SW480 (cell line): ENCODE data around the gene MPST.
A peak's percentile ranks its signal among the peaks of the same experiment; 100 is the strongest.

Experiments used
- DNase-seq: peaks from one replicate; pipeline ENCODE4 v3.0.0-alpha.2; 2016; ENCODE audit warnings: low spot score

Gene MPST

DNA sequence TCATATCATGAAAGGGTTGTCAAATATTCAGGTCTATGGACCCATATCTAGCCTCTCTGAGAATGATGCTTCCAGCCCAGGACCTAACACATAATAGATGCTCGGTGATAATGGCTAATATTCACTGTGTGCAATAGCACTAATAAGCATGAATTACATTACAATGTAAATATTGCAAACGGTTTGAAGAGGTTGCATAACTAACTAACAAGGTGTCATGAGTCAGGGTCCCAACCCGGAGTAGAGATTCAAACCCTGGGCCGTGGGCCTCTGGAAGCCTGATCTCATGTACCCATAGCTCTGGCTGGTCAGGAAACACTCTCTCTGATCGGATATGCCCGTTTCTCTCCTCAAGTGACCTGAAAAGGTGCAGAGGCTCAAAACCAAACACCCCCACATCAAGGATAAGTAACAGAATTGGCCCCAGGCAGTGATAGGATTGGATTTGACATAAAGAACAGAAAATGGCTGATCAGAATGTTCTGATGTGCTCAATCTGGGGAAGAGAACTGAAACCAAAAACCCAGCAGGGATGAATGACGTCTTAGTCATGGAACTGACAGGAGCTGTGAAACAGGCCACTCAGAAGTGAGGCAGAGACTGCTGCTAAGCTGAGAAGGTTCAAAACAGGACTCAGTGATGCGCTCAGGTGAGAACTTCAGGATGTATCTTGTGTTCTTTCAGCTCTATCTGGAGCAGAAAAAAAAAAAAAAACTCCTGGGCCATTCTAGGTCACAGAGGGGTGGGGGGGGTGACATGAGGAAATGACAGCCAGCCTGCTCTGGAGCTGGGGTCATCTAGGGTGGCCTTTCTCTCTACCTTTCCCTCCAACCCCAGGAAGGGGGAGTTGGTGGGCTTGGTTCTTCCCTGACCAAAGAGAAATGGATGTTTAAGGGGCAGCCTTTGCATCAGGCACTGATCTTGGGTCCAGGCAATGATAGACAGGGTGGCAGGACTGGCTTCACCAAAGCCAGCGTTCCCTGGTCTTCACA, 25.4 kb downstream of the MPST start:
- DNase-seq = no peak

DNA sequence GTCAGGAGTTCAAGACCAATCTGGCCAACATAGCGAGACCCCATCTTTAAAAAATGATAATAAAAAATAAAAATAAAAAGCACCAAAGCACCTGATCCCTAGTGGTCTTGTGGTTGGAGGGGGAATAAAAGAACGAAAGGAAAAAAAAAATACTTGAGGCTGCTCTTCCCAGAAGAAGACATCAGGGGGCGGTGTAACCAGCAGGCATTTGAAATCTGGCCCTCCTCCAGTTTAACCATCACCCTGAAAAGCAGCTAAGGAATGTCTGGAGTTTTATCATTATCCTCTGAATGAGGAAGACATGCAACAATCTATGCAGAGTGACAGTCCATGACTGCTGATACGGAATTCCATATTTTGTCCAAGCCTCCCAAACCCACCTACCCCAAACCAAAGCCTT, 26.4 kb downstream of the MPST start:
- no peak for DNase-seq

DNA sequence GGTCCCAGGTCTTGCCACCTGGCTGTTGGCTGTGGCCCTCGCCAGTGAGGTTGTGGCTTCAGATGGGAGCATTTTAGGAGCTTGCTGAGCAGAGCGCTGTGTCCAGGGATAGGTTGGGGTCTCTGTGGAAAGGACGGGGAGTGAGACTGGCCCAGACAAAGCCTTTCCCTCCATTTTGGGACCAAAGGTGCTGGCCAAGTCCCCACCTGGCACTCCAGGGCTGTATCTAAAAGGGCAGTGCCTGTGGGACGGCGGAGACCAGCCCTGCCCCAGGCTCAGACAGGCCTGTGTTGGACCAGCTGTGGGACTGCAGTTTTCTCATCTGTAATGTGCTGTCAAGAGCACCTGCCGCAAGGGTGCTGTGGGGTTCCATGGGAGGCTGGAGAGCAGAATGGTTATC, 27.0 kb downstream of the MPST start:
- no peak for DNase-seq

DNA sequence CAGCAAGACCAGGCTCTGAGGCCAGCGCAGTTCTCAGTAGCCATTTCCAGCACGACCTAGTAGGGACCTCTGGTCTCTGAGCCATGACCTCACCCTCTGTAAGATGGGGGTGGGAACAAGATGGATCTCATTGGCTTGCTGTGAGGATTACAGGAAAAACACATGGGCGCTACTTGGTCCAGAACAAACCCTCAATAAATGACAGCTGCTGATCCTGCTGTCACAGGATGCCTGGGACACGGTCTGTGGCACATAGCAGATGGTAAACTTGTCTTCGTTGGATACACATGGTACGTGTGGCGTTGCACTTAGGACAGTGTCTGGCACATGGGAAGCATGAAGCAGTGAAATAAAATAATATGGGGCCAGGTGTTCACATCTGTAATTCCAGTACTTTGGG, 27.5 kb downstream of the MPST start:
- no peak for DNase-seq

DNA sequence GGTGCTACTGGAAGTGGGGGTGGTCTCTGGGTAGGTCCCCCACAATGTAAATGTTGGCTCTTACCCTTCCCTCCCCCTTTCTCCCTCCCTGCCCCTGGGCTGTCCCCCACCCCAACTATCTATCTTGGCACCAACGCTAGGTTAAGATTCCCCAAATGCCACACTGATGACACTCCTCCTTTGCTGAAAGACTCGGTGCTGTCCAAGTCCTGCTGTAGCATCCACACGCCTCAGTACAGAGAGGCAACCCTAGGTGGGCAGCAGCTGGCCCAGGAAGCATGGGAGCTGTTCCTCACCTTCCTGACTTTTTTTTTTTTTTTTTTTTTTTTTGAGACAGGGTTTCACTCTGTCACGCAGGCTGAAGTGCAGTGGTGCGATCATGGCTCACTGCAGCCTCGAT, 28.6 kb downstream of the MPST start:
- no peak for DNase-seq

DNA sequence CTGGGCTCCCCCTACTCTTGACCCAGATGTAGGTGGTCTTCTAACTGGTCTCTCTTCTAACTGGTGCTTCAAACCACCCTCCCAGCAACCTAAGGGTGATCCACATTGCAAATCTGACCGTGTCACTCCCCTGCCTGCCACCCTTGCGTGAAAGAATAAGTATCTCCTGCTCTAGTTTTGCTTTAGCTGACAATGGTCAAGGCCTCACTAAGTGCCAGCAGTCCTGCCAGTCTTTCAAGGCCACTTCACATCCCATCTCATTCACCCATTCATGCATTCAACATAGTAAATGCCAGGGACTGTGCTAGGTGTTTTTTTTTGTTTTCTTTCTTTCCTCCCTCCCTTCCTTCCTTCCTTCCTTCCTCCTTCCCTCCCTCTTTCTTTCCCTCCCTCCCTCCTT, 29.7 kb downstream of the MPST start:
- DNase-seq = no peak

DNA sequence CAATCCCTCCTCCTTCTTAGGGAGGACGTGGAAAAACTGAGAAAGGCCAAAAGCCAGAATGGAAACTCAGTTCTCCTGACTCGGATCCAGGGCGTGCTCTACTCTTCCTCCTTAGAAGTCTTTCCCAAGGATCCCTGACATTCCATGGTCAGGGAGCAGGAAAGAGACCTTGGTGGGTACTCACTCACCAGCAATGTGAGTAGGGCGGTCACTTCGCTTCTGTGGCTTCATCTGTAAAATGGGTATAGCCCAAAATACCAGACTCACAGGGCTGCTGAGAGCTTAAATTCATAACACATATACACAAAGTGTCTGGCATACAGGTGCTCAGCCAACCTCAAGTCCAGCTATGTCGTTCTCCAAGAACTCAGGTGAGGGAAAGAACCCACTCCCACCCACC, 31.4 kb downstream of the MPST start:
- DNase-seq = no peak

DNA sequence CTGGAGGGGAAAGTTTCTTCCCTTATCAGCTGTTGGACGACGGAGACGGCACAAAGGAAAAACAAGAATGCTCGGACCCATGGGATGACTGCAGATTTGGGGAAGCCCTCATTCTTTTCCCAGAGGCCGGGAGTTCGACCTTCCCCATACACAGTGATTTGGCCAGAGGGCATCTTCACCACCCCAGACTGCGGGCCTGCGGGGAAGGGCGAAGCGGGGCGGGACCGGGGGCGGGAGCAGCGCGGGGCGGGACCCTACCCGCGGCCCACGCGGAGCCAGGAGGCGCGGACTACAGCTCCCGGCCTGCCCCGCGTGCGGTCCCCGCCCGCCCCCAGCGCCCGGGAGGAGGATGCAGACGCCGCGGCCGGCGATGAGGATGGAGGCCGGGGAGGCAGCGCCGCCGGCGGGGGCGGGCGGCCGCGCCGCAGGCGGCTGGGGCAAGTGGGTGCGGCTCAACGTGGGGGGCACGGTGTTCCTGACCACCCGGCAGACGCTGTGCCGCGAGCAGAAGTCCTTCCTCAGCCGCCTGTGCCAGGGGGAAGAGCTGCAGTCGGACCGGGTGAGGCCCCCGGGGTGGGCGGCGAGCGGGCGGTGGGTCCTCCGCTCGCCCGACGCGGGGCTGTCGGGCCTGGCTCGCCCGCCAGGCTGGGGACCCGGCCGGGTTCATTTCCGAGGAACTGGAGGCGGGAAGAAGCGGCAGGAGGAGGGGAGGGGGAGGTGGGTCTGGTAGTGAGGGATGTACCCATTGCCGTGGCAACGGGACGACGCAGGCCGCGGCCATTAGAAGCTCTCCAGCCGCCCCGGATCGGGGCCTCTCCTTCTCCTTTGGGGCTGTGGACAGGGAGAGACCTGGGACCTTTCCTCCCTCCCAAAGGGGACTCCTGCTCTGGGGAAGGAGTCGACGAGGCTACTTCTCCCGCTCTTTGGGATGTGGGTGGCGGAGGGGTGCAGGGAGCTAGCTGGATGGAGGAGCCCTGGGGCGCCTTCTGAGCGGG, 32.1 kb downstream of the MPST start, which contains the start of gene KCTD17:
KCTD17 (plus strand) TSS at position 352 of the 995 bp plus-strand sequence; CDS start at position 371, 19 bp downstream.
- DNase-seq = peak; percentile 43

DNA sequence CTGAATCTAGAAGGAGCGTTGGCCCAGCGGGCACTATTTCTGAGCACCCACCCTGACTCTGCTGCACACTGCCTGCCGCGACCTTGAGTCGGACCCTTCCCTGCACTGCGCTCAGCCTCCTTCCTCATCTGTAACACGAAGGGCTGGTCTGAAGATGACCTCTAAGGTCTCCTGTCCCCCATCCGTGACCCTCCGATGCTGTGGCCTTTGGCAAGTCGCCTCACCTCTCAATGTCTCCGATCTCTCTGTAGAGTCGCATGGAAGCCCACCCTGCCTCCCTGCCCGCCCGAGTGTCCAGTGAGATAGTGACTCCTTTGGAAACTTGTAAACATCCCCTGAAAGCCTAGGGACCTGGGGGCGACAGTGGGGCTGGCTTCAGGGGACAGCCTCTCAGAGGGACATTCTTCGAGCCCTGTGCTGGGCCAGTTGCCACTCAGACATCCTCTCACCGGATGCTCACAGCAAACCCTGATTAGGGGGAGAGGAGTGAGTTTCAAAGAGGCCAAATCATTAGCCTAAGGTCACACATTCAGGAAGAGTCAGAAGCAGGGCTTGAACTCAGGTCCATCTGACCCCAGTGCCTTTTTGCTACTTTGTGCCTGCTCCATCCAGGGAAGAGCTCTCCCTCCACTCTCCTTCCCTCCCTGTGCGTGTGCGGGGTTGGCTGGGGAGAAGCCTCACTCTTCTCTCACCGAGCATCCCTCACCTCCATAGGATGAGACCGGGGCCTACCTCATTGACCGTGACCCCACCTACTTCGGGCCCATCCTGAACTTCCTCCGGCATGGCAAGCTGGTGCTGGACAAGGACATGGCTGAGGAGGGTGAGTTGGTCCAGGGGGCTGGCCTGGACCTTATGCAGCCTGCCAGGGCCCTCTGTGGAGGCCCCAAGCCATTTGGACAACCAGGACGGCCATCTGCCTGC, 33.1 kb downstream of the MPST start:
- no peak for DNase-seq

DNA sequence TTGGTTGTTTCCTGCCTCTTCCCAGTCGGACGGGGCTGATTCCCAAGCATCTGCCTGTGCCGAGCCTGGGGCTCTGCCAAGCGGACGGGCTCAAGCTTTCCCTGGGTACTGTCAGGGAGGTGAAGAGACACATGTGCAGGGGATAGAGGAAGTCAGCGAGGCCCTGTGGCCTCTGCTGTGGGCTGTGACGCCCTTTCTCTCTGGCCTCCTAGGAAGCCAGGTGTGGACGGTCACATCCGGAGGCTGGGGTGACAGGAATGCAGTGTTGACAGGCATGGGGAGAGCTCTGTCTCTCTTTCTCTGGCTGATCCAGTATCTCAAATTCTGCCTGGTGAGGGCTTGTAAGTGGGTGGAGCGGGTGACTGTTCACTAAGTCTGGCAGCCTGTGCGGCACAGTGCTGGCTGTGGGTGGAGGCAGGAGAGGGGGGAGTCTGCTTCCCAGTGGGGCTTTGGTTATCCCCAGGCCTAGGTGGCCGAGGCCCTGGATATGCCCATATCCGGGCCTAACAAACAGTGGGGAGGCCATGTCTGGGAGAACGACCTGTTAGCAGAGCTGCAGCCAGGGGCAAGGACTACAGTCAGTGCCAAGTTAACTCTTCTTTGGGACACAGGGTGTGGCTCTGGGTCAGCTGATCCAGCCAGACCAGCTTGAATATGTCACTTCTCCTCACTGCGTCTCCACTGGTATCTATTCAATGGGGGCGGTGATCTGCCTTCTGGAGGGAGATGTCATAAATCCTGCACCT, 33.9 kb downstream of the MPST start:
- DNase-seq = no peak

DNA sequence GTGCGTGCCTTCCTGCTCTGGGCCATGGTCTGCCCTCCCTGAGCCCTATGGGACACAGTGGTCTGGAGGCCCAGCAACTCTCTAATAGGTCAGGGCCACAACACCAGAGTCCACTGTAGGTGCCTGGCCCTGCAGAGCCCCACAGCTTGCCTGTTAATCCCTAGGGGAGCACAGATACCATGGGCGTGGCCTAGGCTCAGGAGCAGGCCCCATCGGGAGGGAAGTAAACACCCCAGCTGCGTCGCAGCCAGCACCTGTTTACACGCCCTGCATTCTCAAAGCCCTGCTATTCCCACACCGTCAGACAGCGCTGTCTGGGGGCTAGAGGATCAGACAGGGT, 34.5 kb downstream of the MPST start:
- peak; percentile 45 for DNase-seq

DNA sequence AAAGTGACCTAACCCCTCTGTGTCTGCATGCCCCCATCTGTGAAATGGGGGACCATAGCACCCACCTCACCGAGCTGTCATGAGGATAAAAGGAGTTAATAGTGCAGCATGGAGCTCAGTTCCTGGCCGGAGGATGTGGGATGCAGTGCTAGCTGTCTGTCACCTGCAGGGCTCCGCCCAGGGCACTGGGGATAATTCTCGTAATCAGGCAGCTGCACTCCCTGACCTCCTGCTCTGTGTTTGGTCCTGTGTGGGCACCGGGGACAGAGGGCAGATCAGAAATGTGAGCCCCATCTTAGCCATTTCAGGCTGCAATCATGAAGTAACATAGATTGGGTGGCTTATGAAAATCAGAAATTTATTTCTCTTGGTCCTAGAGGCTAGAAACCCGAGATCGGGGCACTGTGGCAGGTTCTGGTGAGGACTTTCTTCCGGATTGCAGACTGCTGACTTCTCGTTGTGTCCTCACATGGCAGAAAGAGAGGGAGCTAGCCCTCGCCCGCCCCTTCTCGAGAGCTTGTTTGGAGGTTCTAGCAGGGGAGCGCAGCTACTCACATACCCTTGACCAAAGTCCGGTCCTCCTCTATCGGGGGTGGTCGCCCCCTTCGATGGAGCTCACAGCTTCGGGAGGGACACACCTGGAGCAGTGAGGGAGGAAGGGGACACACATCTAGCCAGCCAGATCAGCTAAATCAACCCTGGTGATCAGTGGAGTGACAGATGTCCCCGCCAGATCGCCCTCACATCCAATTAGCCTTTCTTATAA, 35.2 kb downstream of the MPST start:
- DNase-seq = no peak

DNA sequence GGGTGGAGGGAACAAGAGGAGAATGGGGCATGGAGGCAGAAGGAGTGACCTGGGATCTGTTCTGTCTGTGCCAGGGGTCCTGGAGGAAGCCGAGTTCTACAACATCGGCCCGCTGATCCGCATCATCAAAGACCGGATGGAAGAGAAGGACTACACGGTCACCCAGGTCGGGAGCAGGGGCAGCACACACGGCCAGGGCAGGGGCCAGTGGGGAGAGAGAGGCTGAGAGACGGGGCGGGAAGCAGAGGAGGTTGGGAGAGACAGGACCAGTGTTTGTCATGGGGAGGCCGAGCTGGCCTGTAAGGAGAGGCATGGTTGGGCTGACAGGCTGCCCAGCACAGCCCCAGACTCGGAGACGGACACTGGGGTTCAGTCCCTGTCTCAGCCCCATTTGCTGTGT, 36.7 kb downstream of the MPST start:
- no peak for DNase-seq

DNA sequence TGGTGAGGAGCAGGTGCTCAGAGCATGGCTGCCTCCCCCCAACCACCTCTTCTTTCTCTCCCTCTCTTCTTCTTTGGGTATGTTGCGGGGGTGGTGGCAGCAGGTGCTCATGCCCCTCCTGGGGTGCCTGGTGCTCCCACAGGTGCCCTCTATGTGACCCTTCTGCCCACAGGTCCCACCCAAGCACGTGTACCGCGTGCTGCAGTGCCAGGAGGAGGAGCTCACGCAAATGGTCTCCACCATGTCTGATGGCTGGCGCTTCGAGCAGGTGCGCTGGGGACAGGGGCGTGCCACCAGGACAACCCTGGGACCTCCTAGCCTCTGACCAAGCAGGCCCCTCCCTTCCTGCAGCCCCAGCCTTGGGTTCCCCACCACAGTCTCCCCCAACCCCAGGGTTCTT, 37.7 kb downstream of the MPST start:
- DNase-seq = no peak

DNA sequence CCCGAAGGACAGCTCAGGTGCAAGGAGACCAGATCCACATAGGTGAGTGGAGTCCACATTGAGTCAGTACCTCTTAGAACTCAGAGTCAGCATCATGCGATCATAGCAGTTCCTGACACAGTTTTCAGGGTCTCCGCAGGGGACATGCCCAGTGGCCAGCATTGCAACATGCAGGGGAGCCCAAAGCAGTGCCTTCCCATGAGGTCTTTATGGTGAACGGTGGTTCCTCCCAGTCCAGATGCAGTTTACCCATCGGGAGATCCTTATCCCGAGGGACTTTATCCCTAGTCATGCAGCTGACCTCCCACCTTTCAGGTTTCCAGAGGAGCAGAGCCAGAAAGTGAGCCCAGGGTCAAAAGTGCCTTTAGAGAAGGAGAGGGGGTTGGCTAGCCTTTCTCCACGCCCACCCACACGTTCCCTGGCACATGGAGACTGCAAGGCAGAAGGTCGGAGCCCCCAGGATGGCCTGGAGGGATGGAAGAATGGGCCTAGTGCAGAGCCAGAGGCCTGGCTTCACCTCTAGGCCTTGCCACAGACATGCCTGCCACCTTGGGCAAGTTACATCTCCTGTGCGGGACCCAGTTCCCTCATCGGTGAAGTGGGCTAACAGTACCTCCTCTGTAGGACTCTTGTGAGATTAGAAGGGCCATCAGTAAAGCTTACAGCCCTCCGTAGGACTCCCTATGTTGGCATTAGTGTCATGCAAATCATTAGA, 38.4 kb downstream of the MPST start:
- no peak for DNase-seq

DNA sequence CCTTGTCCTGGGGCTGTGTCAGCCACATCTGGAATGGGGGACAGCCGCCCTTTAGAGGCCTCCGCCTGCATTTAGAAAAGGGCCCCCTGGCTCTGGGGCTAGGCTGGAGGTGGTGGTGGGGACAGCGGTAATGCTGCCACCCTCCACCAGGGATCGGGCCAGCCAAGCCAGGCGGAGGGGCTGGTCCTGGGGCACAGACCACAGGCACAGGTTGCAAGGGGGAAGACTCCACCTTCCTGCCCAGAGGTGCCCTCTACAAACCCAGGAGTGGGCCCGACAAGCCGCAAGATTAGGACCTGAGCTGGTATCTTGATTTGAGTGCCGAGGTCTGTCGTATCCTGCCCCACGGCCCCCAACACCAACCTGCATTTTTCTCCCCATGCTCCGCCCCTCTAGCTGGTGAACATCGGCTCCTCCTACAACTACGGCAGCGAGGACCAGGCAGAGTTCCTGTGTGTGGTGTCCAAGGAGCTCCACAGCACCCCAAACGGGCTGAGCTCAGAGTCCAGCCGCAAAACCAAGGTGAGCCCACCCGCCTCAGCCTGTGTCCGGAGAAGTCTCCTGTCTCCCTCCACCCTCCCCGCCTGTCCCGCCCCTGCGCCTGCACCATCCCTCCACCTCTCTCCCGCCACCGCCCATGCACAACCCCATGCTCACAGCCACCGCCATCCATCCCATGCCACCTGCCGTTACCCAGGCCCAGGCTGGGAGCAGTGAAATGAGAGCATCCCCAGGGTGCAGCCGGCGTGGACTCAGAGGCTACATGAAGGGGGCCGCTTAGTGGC, 39.6 kb downstream of the MPST start:
- DNase-seq = no peak

DNA sequence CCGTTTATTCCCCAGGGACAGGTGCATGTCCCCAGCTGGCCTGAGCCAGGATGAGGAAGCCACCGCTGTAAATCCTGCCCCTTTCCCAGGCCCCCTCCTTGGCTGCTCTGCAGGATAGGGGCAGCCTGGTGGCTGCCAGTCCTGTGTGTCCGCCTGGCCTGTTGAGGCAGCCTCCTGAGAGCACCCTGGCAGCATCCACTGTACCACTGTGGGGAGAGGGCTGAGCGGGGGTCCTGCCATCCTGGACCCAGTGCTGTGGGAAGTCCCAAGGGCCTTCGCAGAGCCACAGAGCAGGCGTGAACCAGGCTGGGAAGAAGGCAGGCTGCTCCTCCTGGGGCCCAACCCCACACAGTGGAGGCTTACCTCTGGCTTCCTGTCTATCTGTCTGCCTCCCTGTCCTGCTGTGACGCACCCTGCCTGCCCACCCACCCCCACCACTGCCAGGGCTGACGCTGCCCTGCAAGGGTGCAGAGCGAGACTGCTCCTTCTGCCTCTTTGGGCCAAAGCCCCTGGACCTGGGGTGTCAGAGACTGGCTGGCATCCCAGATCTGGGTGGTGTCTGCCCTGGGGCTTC, 40.4 kb downstream of the MPST start:
- no peak for DNase-seq
